Retinal pigment epithelial cell (primary cell): ENCODE results near the gene MYOG.

Source experiments
- DNase-seq: peaks from one replicate; pipeline ENCODE4 v3.0.0-alpha.2; 2010; ENCODE audit warnings: low read depth
- H3K4me3 ChIP-seq: 2 replicates; pipeline ENCODE4 v1.5.1; 2011; ENCODE audit warnings: mild to moderate bottlenecking, low read length, control low read depth, moderate library complexity
- CTCF ChIP-seq: conservative IDR thresholded peaks from 2 replicates; pipeline ENCODE4 v1.5.1; 2011; ENCODE audit warnings: low read depth, low read length, control low read depth, inconsistent platforms

Gene MYOG

GRCh38 chr1:203036537-203036936 lies 49.3 kb downstream of the MYOG start:
- no peak for DNase-seq
- no peak overlapping the region for H3K4me3 ChIP-seq
- no peak for TF ChIP-seq CTCF

GRCh38 chr1:203036135-203036534 lies 49.7 kb downstream of the MYOG start:
- no peak for DNase-seq
- no peak for TF ChIP-seq CTCF
- H3K4me3 ChIP-seq = no peak overlapping the region

GRCh38 chr1:203035111-203036000 lies 50.5 kb downstream of the MYOG start:
- DNase-seq = no peak
- no peak for TF ChIP-seq CTCF
- H3K4me3 ChIP-seq = no peak overlapping the region

- H3K4me3 ChIP-seq = no peak overlapping the region
- no peak for DNase-seq
- TF ChIP-seq CTCF = no peak
These were observed 51.2 kb downstream of the MYOG start for GRCh38 chr1:203034422-203035110.

GRCh38 chr1:203033917-203034316 lies 51.9 kb downstream of the MYOG start:
- no peak for DNase-seq
- no peak overlapping the region for H3K4me3 ChIP-seq
- no peak for TF ChIP-seq CTCF

GRCh38 chr1:203033287-203033686 lies 52.5 kb downstream of the MYOG start:
- no peak overlapping the region for H3K4me3 ChIP-seq
- no peak for DNase-seq
- TF ChIP-seq CTCF = no peak
